Liver (tissue), 9 donors: Measurements from ENCODE around the gene FEZ2. TPM values are rescaled to one million over a fixed set of nuclear protein-coding genes. Genes with fewer than 3 reads are reported as not detected.

Experiments
- DNase-seq: peaks from one replicate; pipeline ENCODE4 v3.0.0-alpha.2; 2017; ENCODE audit warnings: low spot score
- H3K27ac ChIP-seq, 2 donors: one replicate each; pipeline ENCODE4 v1.7.0; 2013; ENCODE audit warnings: inconsistent platforms in 2 of 2, low read length in 2 of 2, control low read depth in 1 of 2, low read depth in 1 of 2, mild to moderate bottlenecking in 1 of 2
- H3K27me3 ChIP-seq, 4 donors: one replicate each; pipeline versions ENCODE4 v1.6.1 to v1.7.0; 2013; ENCODE audit warnings: low read length in 3 of 4, inconsistent platforms in 1 of 4, mild to moderate bottlenecking in 1 of 4, moderate library complexity in 1 of 4; ENCODE audit not compliant: control insufficient read depth in 4 of 4, insufficient read depth in 4 of 4
- H3K36me3 ChIP-seq, 4 donors: one replicate each; pipeline versions ENCODE4 v1.6.1 to v1.7.0; 2013; ENCODE audit warnings: low read length in 3 of 4, mild to moderate bottlenecking in 3 of 4, low read depth in 1 of 4, moderate library complexity in 1 of 4; ENCODE audit not compliant: control insufficient read depth in 4 of 4, insufficient read depth in 3 of 4
- H3K4me1 ChIP-seq, 4 donors: one replicate each; pipeline versions ENCODE4 v1.6.1 to v1.7.0; 2013; ENCODE audit warnings: low read length in 3 of 4, mild to moderate bottlenecking in 3 of 4, moderate library complexity in 1 of 4; ENCODE audit not compliant: control insufficient read depth in 4 of 4, insufficient read depth in 4 of 4
- H3K4me3 ChIP-seq, 3 donors: one replicate each; pipeline versions ENCODE4 v1.6.1 to v1.7.0; 2013; ENCODE audit warnings: low read length in 3 of 3, control low read depth in 1 of 3, low read depth in 1 of 3, mild to moderate bottlenecking in 1 of 3
- H3K9ac ChIP-seq, 2 donors: one replicate each; pipeline ENCODE4 v1.7.0; 2013; ENCODE audit warnings: low read length in 2 of 2, mild to moderate bottlenecking in 2 of 2, moderate library complexity in 2 of 2, control low read depth in 1 of 2, low read depth in 1 of 2
- H3K9me3 ChIP-seq, 4 donors: one replicate each; pipeline versions ENCODE4 v1.6.1 to v1.7.0; 2013; ENCODE audit warnings: low read length in 3 of 4; ENCODE audit not compliant: control insufficient read depth in 4 of 4
- ATF3 ChIP-seq: IDR thresholded peaks from 2 replicates; pipeline ENCODE4 v1.6.1; 2016; ENCODE audit warnings: antibody characterized with exemption
- CTCF ChIP-seq: fragments of 150-350 bp; IDR thresholded peaks from 2 replicates; pipeline ENCODE4 v1.5.1; 2017; ENCODE audit warnings: improper control_type of control experiment, low read depth, low read length; ENCODE audit not compliant: missing input control
- EGR1 ChIP-seq, 2 donors: IDR thresholded peaks; 2 replicates each; pipeline ENCODE4 v1.6.1; 2016 to 2018; ENCODE audit warnings: antibody characterized with exemption in 2 of 2, low read depth in 2 of 2
- FOXA1 ChIP-seq: IDR thresholded peaks from 2 replicates; pipeline ENCODE4 v1.6.1; 2016; ENCODE audit warnings: antibody characterized with exemption
- GABPA ChIP-seq, 2 donors: IDR thresholded peaks in 1 of 2; conservative IDR thresholded peaks in 1 of 2; 2 replicates each; pipeline ENCODE4 v1.6.1; 2016; ENCODE audit warnings: antibody characterized with exemption in 2 of 2, mild to moderate bottlenecking in 1 of 2, moderate library complexity in 1 of 2
- HNF4G ChIP-seq: IDR thresholded peaks from 2 replicates; pipeline ENCODE4 v1.6.1; 2016; ENCODE audit warnings: antibody characterized with exemption
- JUND ChIP-seq, 2 donors: IDR thresholded peaks; 2 replicates each; pipeline ENCODE4 v1.6.1; 2016; ENCODE audit warnings: antibody characterized with exemption in 2 of 2
- NR2F2 ChIP-seq: IDR thresholded peaks from 2 replicates; pipeline ENCODE4 v1.6.1; 2016; ENCODE audit warnings: antibody characterized with exemption
- RAD21 ChIP-seq, 2 donors: IDR thresholded peaks; 2 replicates each; pipeline ENCODE4 v1.6.1; 2016; ENCODE audit warnings: antibody characterized with exemption in 2 of 2, mild to moderate bottlenecking in 2 of 2
- SP1 ChIP-seq: IDR thresholded peaks from 2 replicates; pipeline ENCODE4 v1.6.1; 2018; ENCODE audit warnings: antibody characterized with exemption, mild to moderate bottlenecking
- TAF1 ChIP-seq: conservative IDR thresholded peaks from 2 replicates; pipeline ENCODE4 v1.6.1; 2016; ENCODE audit warnings: antibody characterized with exemption, mild to moderate bottlenecking
- WGBS: extraction: QIAGEN DNeasy Blood & Tissue Kit; methylation state at CpG from one replicate; pipeline ENCODE4 v1.1.7; 2013; 5-methylcytosine and 5-hydroxymethylcytosine counted together
- polyA plus RNA-seq, 2 donors: library from polyadenylated mRNA; stranded (reverse) in 1 of 2; unstranded in 1 of 2; fragments of 200-250 nt in 1 of 2; fragments of >200 nt in 1 of 2; fragmentation: Nextera tagmentation in 1 of 2; extraction: Ambion mirVana in 1 of 2; gene quantifications; one replicate each; pipeline versions ENCODE4 v1.2.1 to v1.2.3, GENCODE V29; 2013 to 2015
- total RNA-seq, 2 donors: library from RNA; depleted of rRNA; stranded (reverse); fragments of >200 nt; gene quantifications; one replicate each; pipeline ENCODE4 v1.2.3, GENCODE V29; 2014
- TF ChIP-seq, protein P1 (sequence below): IDR thresholded peaks from 2 replicates; pipeline ENCODE4 v1.6.1; 2016; ENCODE audit warnings: antibody characterized with exemption
- TF ChIP-seq, protein P2 (sequence below): IDR thresholded peaks from 2 replicates; pipeline ENCODE4 v1.6.1; 2016; ENCODE audit warnings: antibody characterized with exemption, mild to moderate bottlenecking
- donor health status: healthy.
- donor health status: healthy.
- donor health status: healthy.
- donor health status: healthy.
- donor health status: healthy.

FEZ2 gene
- total and polyA plus RNA-seq, 4 donors, result 11.9 to 16.1 (median 14.1) TPM

DNA sequence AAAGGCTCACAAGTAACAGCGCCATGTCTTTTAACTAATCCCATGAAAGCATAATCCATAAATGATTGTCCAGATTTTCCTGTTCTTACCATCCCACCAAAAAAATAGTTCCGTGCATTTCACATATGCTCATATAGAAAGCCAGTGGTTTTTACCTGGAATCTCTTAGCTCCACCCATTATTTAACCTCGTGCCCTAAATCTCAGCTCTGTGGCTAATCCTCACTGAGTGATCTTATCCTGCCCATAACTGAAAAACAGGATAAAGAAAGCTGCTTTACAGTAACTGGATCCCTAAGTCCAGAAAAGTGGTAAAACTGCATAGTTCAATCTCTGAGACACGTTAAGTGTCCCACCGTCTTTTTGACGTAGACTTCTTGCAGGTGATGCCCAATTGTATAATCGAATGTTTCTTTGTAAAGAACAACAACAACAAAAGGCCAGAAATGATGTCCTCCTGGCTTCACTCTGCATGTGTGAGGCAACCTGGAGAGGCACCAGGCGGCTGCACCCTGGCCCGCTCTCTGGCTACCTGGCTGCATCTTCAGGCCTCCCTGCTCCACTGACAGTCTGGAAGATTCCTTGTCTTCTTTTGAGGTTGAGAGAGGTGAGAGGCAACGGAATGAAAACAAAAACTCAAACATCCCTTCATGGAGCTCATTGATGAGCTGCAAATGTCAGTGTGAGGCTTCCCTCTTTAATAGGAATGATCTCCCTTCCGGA, 38.6 kb downstream of the FEZ2 start:
- Histone ChIP-seq H3K36me3 (peaks cover 0 to 5% (median 2%) of the 10 kb centered on the region in 4 donors), H3K27me3 (no peaks in the 10 kb centered on the region), H3K27ac (no peak overlapping the region), H3K9ac (no peak overlapping the region), H3K9me3 (no peaks in the 10 kb centered on the region), H3K4me1 (peaks cover 0 to 9% (median 4%) of the 10 kb centered on the region in 4 donors), H3K4me3 (no peak overlapping the region)
- no peak for DNase-seq
- 94% methylated on average over 11 of the region's 11 CpGs for WGBS
- TF ChIP-seq GABPA (IDR thresholded peaks at IDR 0.05 in 1 of 2, conservative IDR thresholded peaks at IDR 0.05 in 1 of 2) (no peak), SP1 (no peak), NR2F2 (no peak), CTCF (no peak), HNF4G (no peak), FOXA1 (no peak)
- TF ChIP-seq, protein P1, sequence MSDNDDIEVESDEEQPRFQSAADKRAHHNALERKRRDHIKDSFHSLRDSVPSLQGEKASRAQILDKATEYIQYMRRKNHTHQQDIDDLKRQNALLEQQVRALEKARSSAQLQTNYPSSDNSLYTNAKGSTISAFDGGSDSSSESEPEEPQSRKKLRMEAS, result no peak

GRCh38 chr2:36556842-36557241, 41.1 kb downstream of the FEZ2 start:
- Histone ChIP-seq H3K4me3 (no peak overlapping the region), H3K9ac (no peak overlapping the region), H3K4me1 (no peaks in the 10 kb centered on the region), H3K9me3 (no peaks in the 10 kb centered on the region), H3K36me3 (peaks cover 1 to 11% (median 7%) of the 10 kb centered on the region in 4 donors), H3K27me3 (no peaks in the 10 kb centered on the region), H3K27ac (no peak overlapping the region)
- DNase-seq, result no peak
- TF ChIP-seq EGR1 (IDR thresholded peaks at IDR 0.05; ENCODE audit: low read depth in 2 of 2), result no peak
- no peak for TF ChIP-seq ATF3
- TF ChIP-seq RAD21 (IDR thresholded peaks at IDR 0.05), result no peak
- TF ChIP-seq CTCF, result no peak
- no peak for TF ChIP-seq JUND (IDR thresholded peaks at IDR 0.05)
- TF ChIP-seq TAF1, result no peak
- TF ChIP-seq HNF4G, result no peak
- TF ChIP-seq, protein P2, sequence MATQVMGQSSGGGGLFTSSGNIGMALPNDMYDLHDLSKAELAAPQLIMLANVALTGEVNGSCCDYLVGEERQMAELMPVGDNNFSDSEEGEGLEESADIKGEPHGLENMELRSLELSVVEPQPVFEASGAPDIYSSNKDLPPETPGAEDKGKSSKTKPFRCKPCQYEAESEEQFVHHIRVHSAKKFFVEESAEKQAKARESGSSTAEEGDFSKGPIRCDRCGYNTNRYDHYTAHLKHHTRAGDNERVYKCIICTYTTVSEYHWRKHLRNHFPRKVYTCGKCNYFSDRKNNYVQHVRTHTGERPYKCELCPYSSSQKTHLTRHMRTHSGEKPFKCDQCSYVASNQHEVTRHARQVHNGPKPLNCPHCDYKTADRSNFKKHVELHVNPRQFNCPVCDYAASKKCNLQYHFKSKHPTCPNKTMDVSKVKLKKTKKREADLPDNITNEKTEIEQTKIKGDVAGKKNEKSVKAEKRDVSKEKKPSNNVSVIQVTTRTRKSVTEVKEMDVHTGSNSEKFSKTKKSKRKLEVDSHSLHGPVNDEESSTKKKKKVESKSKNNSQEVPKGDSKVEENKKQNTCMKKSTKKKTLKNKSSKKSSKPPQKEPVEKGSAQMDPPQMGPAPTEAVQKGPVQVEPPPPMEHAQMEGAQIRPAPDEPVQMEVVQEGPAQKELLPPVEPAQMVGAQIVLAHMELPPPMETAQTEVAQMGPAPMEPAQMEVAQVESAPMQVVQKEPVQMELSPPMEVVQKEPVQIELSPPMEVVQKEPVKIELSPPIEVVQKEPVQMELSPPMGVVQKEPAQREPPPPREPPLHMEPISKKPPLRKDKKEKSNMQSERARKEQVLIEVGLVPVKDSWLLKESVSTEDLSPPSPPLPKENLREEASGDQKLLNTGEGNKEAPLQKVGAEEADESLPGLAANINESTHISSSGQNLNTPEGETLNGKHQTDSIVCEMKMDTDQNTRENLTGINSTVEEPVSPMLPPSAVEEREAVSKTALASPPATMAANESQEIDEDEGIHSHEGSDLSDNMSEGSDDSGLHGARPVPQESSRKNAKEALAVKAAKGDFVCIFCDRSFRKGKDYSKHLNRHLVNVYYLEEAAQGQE, result no peak
- TF ChIP-seq, protein P1, result no peak
- no peak for TF ChIP-seq NR2F2
- WGBS, result 90% methylated on average over 1 of the region's 1 CpG
